Measurements from ENCODE around the gene ROR1. TPM values are rescaled to one million over a fixed set of nuclear protein-coding genes. Genes with fewer than 3 reads are reported as not detected.

The ROR1 gene
- total RNA-seq, 1 experiment from 2014 or later = 2.7 TPM

GRCh38 chr1:63885899-63886298 is 112.1 kb downstream of the ROR1 start:
- ChIA-PET CTCF (no interaction called here), POLR2A (no interaction called here), RAD21 (ENCODE audit: low non-redundant PET in 1 of 2, low total read pairs in 2 of 2, uncharacterized antibody in 2 of 2, unreplicated experiment in 2 of 2) (no interaction called here)
- no TSS peak for BruUV-seq (replicated peaks)
- no peak overlapping the region for H2AFZ ChIP-seq (ENCODE audit: low read depth, low read length, poor library complexity, severe bottlenecking)
- no peaks in the 10 kb centered on the region; a peak in 1 of 4 replicates for H3K9me3 ChIP-seq (ENCODE audit: control insufficient read depth in 1 of 2, insufficient read depth in 1 of 2, low read depth in 1 of 2, low read length in 2 of 2)
- no peaks in the 10 kb centered on the region for H3K36me3 ChIP-seq (ENCODE audit: control insufficient read depth in 1 of 2, insufficient read depth in 2 of 2, low read length in 2 of 2)
- no peak overlapping the region for H3K4me3 ChIP-seq (replicated peaks in 1 of 2; ENCODE audit: low read depth in 1 of 2, low read length in 2 of 2)
- no peaks in the 10 kb centered on the region for H3K4me1 ChIP-seq (ENCODE audit: control insufficient read depth in 1 of 2, insufficient read depth in 2 of 2, low read length in 2 of 2)
- no peak for ATAC-seq
- no peaks in the 10 kb centered on the region for H3K27me3 ChIP-seq (ENCODE audit: insufficient read depth, low read length)
- H3K9me2 ChIP-seq (ENCODE audit: insufficient read depth) = no peaks in the 10 kb centered on the region
- TF ChIP-seq CTCF (IDR thresholded peaks at IDR 0.05 in 2 of 3, conservative IDR thresholded peaks at IDR 0.05 in 1 of 3; ENCODE audit: borderline replicate concordance in 1 of 3, insufficient read depth in 1 of 3, low read depth in 2 of 3, low read length in 2 of 3) = no peak
- no peak for TF ChIP-seq ZNF274 (IDR thresholded peaks at IDR 0.05; ENCODE audit: low read depth, low read length)
- no peak for TF ChIP-seq ELF1 (IDR thresholded peaks at IDR 0.05; ENCODE audit: borderline replicate concordance, low read depth)
- TF ChIP-seq MAX (IDR thresholded peaks at IDR 0.05) = no peak
- no peak for TF ChIP-seq ATF3 (IDR thresholded peaks at IDR 0.05)
- TF ChIP-seq SRF (IDR thresholded peaks at IDR 0.05; ENCODE audit: low read depth) = no peak
- no peak for TF ChIP-seq CEBPB (IDR thresholded peaks at IDR 0.05; ENCODE audit: low read depth)
- no peak overlapping the region for H3K27ac ChIP-seq (ENCODE audit: low read depth, low read length)
- no peaks in the 10 kb centered on the region for H3K79me2 ChIP-seq (ENCODE audit: insufficient read depth, low read length)
- H3K4me2 ChIP-seq (ENCODE audit: low read length) = no peak overlapping the region
- no peak overlapping the region for H3K9ac ChIP-seq (ENCODE audit: low read length)
- H4K20me1 ChIP-seq (ENCODE audit: insufficient read depth) = no peaks in the 10 kb centered on the region
- DNase-seq (ENCODE audit: low read depth, low spot score) = no peak
- intact Hi-C loops (cut with micrococcal nuclease) = no loop called here

- no peaks in the 10 kb centered on the region; a peak in 1 of 4 replicates for H3K9me3 ChIP-seq (ENCODE audit: control insufficient read depth in 1 of 2, insufficient read depth in 1 of 2, low read depth in 1 of 2, low read length in 2 of 2)
- intact Hi-C loops (cut with micrococcal nuclease) = no loop called here
- POLR2A ChIA-PET = no interaction called here
- no peak overlapping the region for H2AFZ ChIP-seq (ENCODE audit: low read depth, low read length, poor library complexity, severe bottlenecking)
- no TSS peak for BruUV-seq (replicated peaks)
- ATAC-seq (no peak), DNase-seq (ENCODE audit: low read depth, low spot score) (no peak)
- CTCF ChIA-PET = no interaction called here
- no peak for TF ChIP-seq SIN3A (IDR thresholded peaks at IDR 0.05; ENCODE audit: low read depth)
- no peak for TF ChIP-seq EZH2phosphoT487 (IDR thresholded peaks at IDR 0.05; ENCODE audit: borderline replicate concordance)
- no peak for TF ChIP-seq ELF1 (IDR thresholded peaks at IDR 0.05; ENCODE audit: borderline replicate concordance, low read depth)
- no peak for TF ChIP-seq ZBTB33 (IDR thresholded peaks at IDR 0.05; ENCODE audit: extremely low read depth, insufficient replicate concordance, low read length)
- no peak for TF ChIP-seq JUND (IDR thresholded peaks at IDR 0.05)
- H3K27me3 ChIP-seq (ENCODE audit: insufficient read depth, low read length) = no peaks in the 10 kb centered on the region
- RAD21 ChIA-PET (ENCODE audit: low non-redundant PET in 1 of 2, low total read pairs in 2 of 2, uncharacterized antibody in 2 of 2, unreplicated experiment in 2 of 2) = no interaction called here
- no peaks in the 10 kb centered on the region for H3K4me1 ChIP-seq (ENCODE audit: control insufficient read depth in 1 of 2, insufficient read depth in 2 of 2, low read length in 2 of 2)
- no peak overlapping the region for H3K9ac ChIP-seq (ENCODE audit: low read length)
- H3K79me2 ChIP-seq (ENCODE audit: insufficient read depth, low read length) = no peaks in the 10 kb centered on the region
- H4K20me1 ChIP-seq (ENCODE audit: insufficient read depth) = no peaks in the 10 kb centered on the region
- H3K4me3 ChIP-seq (replicated peaks in 1 of 2; ENCODE audit: low read depth in 1 of 2, low read length in 2 of 2) = no peak overlapping the region
- no peak overlapping the region for H3K4me2 ChIP-seq (ENCODE audit: low read length)
- H3K36me3 ChIP-seq (ENCODE audit: control insufficient read depth in 1 of 2, insufficient read depth in 2 of 2, low read length in 2 of 2) = no peaks in the 10 kb centered on the region
- no peaks in the 10 kb centered on the region for H3K9me2 ChIP-seq (ENCODE audit: insufficient read depth)
- H3K27ac ChIP-seq (ENCODE audit: low read depth, low read length) = no peak overlapping the region
These were observed 112.5 kb downstream of the ROR1 start for GRCh38 chr1:63886340-63886739.

All from HCT116 (cell line).